K562 (cell line): ENCODE measurements around the gene PDE6B. TPM values are rescaled to one million over a fixed set of nuclear protein-coding genes. Genes with fewer than 3 reads are reported as not detected.

ENCODE experiments used
- ATAC-seq: fragments of 200-7000 bp; cut with Tn5 transposase; 3 replicates; pipeline ENCODE4 v1.9.1; 2020; ENCODE audit warnings: moderate library complexity
- BruUV-seq: library from RNA; stranded (reverse); fragments of 400-500 nt; replicated peaks from 2 replicates; lab custom pipeline; 2021; lab: Mats Ljungman, UMichigan
- CTCF ChIA-PET: fragments of 300-600 bp; formaldehyde crosslinking; extraction: SDS; loops from one replicate; lab custom pipeline; 2021; ENCODE audit warnings: low intra/inter-chr PET ratio; lab: Yijun Ruan, JAX
- POLR2A ChIA-PET: fragments of 300-600, 350-650 bp; sonication (Branson Sonifier 250); formaldehyde crosslinking; extraction: SDS; loops from one replicate; lab custom pipeline; 2021; ENCODE audit warnings: antibody characterized with exemption, inconsistent platforms; lab: Yijun Ruan, JAX
- DNase-seq, 4 experiments: peaks; one replicate each; pipeline versions ENCODE4 v3.0.0 to v3.0.0-alpha.2; 2011 to 2018; ENCODE audit warnings: low spot score in 3 of 4, mixed read lengths in 3 of 4; ENCODE audit errors: extremely low read depth in 1 of 4
- FAIRE-seq: peaks from 2 replicates; lab custom pipeline; 2011; peaks lifted over from hg19 to GRCh38; lab: Jason Lieb, UNC
- H2AFZ ChIP-seq: 2 replicates; pipeline ENCODE4 v1.6.0; 2011; ENCODE audit warnings: low read depth, low read length, control low read depth, inconsistent platforms
- H3K27ac ChIP-seq: fragments of 200-600 bp; 3 replicates; pipeline ENCODE4 v1.8.0; 2011; ENCODE audit warnings: low read depth, mild to moderate bottlenecking, control low read depth, inconsistent platforms, low read length, moderate library complexity, mixed read lengths; ENCODE audit errors: extremely low read depth
- H3K27me3 ChIP-seq, 2 experiments: fragments of 300-600 bp in 1 of 2; 2 replicates in 1 of 2; 3 replicates in 1 of 2; pipeline versions ENCODE4 v1.6.0 to v1.8.0; 2011; ENCODE audit warnings: inconsistent platforms in 2 of 2, low read length in 2 of 2, mild to moderate bottlenecking in 1 of 2, mixed read lengths in 1 of 2, moderate library complexity in 1 of 2; ENCODE audit not compliant: control insufficient read depth in 2 of 2, insufficient read depth in 2 of 2
- H3K36me3 ChIP-seq: fragments of 300-600 bp; 3 replicates; pipeline ENCODE4 v1.8.0; 2011; ENCODE audit warnings: mild to moderate bottlenecking, low read length, inconsistent platforms; ENCODE audit not compliant: control insufficient read depth, insufficient read depth
- H3K4me1 ChIP-seq, 2 experiments: fragments of 200-600 bp in 1 of 2; replicated peaks in 1 of 2; 2 replicates in 1 of 2; 3 replicates in 1 of 2; pipeline versions ENCODE4 v1.5.1 to v1.8.0; 2011; ENCODE audit warnings: inconsistent platforms in 2 of 2, low read length in 2 of 2, mild to moderate bottlenecking in 1 of 2, mixed read lengths in 1 of 2, moderate library complexity in 1 of 2; ENCODE audit not compliant: control insufficient read depth in 2 of 2, insufficient read depth in 2 of 2
- H3K4me2 ChIP-seq: 2 replicates; pipeline ENCODE4 v1.6.1; 2011; ENCODE audit warnings: low read length, control low read depth, inconsistent platforms, mixed read lengths; ENCODE audit not compliant: insufficient read depth
- H3K4me3 ChIP-seq: fragments of 200-600 bp; sonication (generic), shearing (Covaris generic); 2 replicates; pipeline ENCODE4 v1.5.1; 2016; ENCODE audit warnings: control low read depth, inconsistent platforms
- H3K79me2 ChIP-seq: fragments of 200-600 bp; 3 replicates; pipeline ENCODE4 v1.8.0; 2011; ENCODE audit warnings: low read length, inconsistent platforms; ENCODE audit not compliant: control insufficient read depth, insufficient read depth
- H3K9ac ChIP-seq, 2 experiments: 2 replicates each; pipeline versions ENCODE4 v1.6.0 to v1.6.1; 2011; ENCODE audit warnings: low read depth in 2 of 2, low read length in 2 of 2, control low read depth in 1 of 2, inconsistent platforms in 1 of 2, mild to moderate bottlenecking in 1 of 2, mixed read lengths in 1 of 2; ENCODE audit not compliant: insufficient read depth in 1 of 2
- H3K9me1 ChIP-seq: one replicate; pipeline ENCODE4 v1.6.0; 2011; ENCODE audit warnings: inconsistent platforms, mild to moderate bottlenecking, low read length, moderate library complexity; ENCODE audit not compliant: control insufficient read depth, insufficient read depth
- H3K9me3 ChIP-seq: replicated peaks from 2 replicates; pipeline ENCODE4 v1.5.1; 2011; ENCODE audit warnings: low read depth, low read length, inconsistent platforms; ENCODE audit not compliant: control insufficient read depth, insufficient read depth
- H4K20me1 ChIP-seq: replicated peaks from 2 replicates; pipeline ENCODE4 v1.6.1; 2011; ENCODE audit warnings: low read length, inconsistent platforms, mixed read lengths; ENCODE audit not compliant: control insufficient read depth, insufficient read depth
- BRD4 ChIP-seq: fragments of 200-600 bp; sonication (generic); IDR thresholded peaks from 2 replicates; pipeline ENCODE4 v1.6.1; 2017; ENCODE audit warnings: inconsistent platforms
- DLX4 ChIP-seq: fragments of 250-450 bp; sonication (Bioruptor Pico); IDR thresholded peaks from 2 replicates; pipeline ENCODE4 v1.6.1; 2021; ENCODE audit warnings: mild to moderate bottlenecking
- E4F1 ChIP-seq: fragments of 250-450 bp; sonication (Bioruptor Pico); IDR thresholded peaks from 2 replicates; pipeline ENCODE4 v1.5.0; 2021; ENCODE audit warnings: mild to moderate bottlenecking, borderline replicate concordance
- MITF ChIP-seq: IDR thresholded peaks from 2 replicates; pipeline ENCODE4 v1.6.1; 2014; ENCODE audit warnings: antibody characterized with exemption
- PHTF2 ChIP-seq: fragments of 250-450 bp; sonication (Bioruptor Pico); IDR thresholded peaks from 2 replicates; pipeline ENCODE4 v1.5.0; 2021; ENCODE audit warnings: mild to moderate bottlenecking
- PRDM10 ChIP-seq: fragments of 450-650 bp; IDR thresholded peaks from 2 replicates; pipeline ENCODE4 v1.6.1; 2018; ENCODE audit not compliant: partially characterized antibody
- SLC30A9 ChIP-seq: fragments of 250-450 bp; sonication (Bioruptor Pico); IDR thresholded peaks from 2 replicates; pipeline ENCODE4 v1.8.0; 2022; ENCODE audit warnings: mild to moderate bottlenecking, moderate library complexity
- SMARCE1 ChIP-seq: fragments of 450-650 bp; IDR thresholded peaks from 2 replicates; pipeline ENCODE4 v1.7.1; 2016; ENCODE audit warnings: mild to moderate bottlenecking
- ZNF24 ChIP-seq: fragments of 450-650 bp; IDR thresholded peaks from 2 replicates; pipeline ENCODE4 v1.6.1; 2016
- ZNF551 ChIP-seq: fragments of 250-450 bp; sonication (Bioruptor Pico); IDR thresholded peaks from 2 replicates; pipeline ENCODE4 v1.5.0; 2021; ENCODE audit warnings: mild to moderate bottlenecking, moderate library complexity
- WGBS: fragments of 100-300 bp; shearing (Covaris generic); methylation state at CpG from one replicate; pipeline ENCODE4 v1.1.6; 2016; ENCODE audit warnings: low coverage, mixed read lengths; ENCODE audit not compliant: insufficient coverage; ENCODE audit errors: missing lambda C conversion rate; 5-methylcytosine and 5-hydroxymethylcytosine counted together
- in situ Hi-C: fragments of 300-500 bp; cut with MboI; formaldehyde crosslinking; loops from 4 replicates; pipeline ENCODE4 v1.15.0; 2018; ENCODE audit warnings: inconsistent platforms, mixed read lengths
- intact Hi-C: fragments of 100-400 bp; cut with micrococcal nuclease; formaldehyde crosslinking; loops from 2 replicates; pipeline ENCODE4 v1.14.2; 2022
- polyA plus RNA-seq, 8 experiments: library from polyadenylated mRNA; depleted of rRNA in 4 of 8; stranded (reverse) in 5 of 8; unstranded in 3 of 8; fragments of >200 nt; fragmentation: Nextera tagmentation in 2 of 8; fragmentation: Illumina TruSeq in 1 of 8; extraction: Ambion mirVana in 2 of 8; extraction: Trizol in 1 of 8; gene quantifications; 2 replicates each; pipeline versions ENCODE4 v1.2.1 to v1.2.3, GENCODE V29; 2011 to 2014; ENCODE audit warnings: inconsistent platforms in 1 of 8, missing spikeins in 1 of 8
- total RNA-seq, 7 experiments: library from RNA; depleted of rRNA in 6 of 7; stranded (reverse); fragments of >200 nt in 6 of 7; fragmentation: Illumina TruSeq in 2 of 7; extraction: Trizol in 2 of 7; gene quantifications; 2 replicates each; pipeline versions ENCODE4 v1.2.1 to v1.2.3, GENCODE V29; 2011 to 2021; ENCODE audit warnings: low replicate concordance in 1 of 7

PDE6B gene
- total and polyA plus RNA-seq, 9 of the 15 experiments (the other 6 are each of a cell fraction or from before 2014, with no cell fraction given): 0.04 TPM; not detected in 8

GRCh38 chr4:660401-660800 is 35.0 kb downstream of the PDE6B start (continued):
- TF ChIP-seq MITF (no peak), E4F1 (CRISPR knock-in tag) (no peak), ZNF551 (CRISPR knock-in tag) (no peak), ZNF24 (no peak)

- no peaks in the 10 kb centered on the region for H3K36me3 ChIP-seq
- TF ChIP-seq BRD4: no peak
- no peak for TF ChIP-seq PHTF2
- no peak for TF ChIP-seq DLX4 (CRISPR knock-in tag)
- TF ChIP-seq SMARCE1: no peak
- no peak for TF ChIP-seq SLC30A9 (CRISPR knock-in tag)
- TF ChIP-seq PRDM10: no peak
- TF ChIP-seq, all 486 proteins: peak for 0
- H3K9me1 ChIP-seq: no peaks in the 10 kb centered on the region
- H4K20me1 ChIP-seq: no peaks in the 10 kb centered on the region
- DNase-seq: no peak
- no peaks in the 10 kb centered on the region for H3K79me2 ChIP-seq
- H3K4me1 ChIP-seq: peaks cover 0 to 56% of the 10 kb centered on the region in 2 experiments; a peak in 2 of 5 replicates
- H3K9me3 ChIP-seq: peaks cover 3% of the 10 kb centered on the region; the same call in 1 of the 2 replicates
- peaks cover 21 to 46% of the 10 kb centered on the region in 2 experiments; a peak in 3 of 5 replicates for H3K27me3 ChIP-seq
- no TSS peak for BruUV-seq
- H3K4me3 ChIP-seq: no peak overlapping the region
- no peak for ATAC-seq
- H3K27ac ChIP-seq: no peak overlapping the region
- in situ Hi-C loops (no loop called here), intact Hi-C loops (no loop called here)
- H2AFZ ChIP-seq: no peak overlapping the region
- no peak overlapping the region for H3K9ac ChIP-seq
- 0% methylated on average over 3 of the region's 3 CpGs for WGBS
- CTCF ChIA-PET: no interaction called here
- POLR2A ChIA-PET: no interaction called here
- FAIRE-seq: no peak
- no peak overlapping the region for H3K4me2 ChIP-seq
Measured at GRCh38 chr4:661231-661630, 35.9 kb downstream of the PDE6B start.
